Left lobe of liver (tissue), 2 donors: Measurements from ENCODE around the gene PAIP2. TPM values are rescaled to one million over a fixed set of nuclear protein-coding genes. Genes with fewer than 3 reads are reported as not detected.
"Not testable (repeated sequence)": the region's sequence is repeated elsewhere in the genome, so short reads cannot be mapped to it uniquely, and the experiment has no call there.

Experiments
- ATAC-seq: fragments of 200-7000 bp; cut with Tn5 transposase; one replicate; pipeline ENCODE4 v1.9.1; 2020; ENCODE audit warnings: mild to moderate bottlenecking, moderate library complexity
- DNase-seq: peaks from one replicate; pipeline ENCODE4 v3.0.0-alpha.2; 2020; ENCODE audit warnings: low spot score
- total RNA-seq: library from RNA; stranded (reverse); gene quantifications from one replicate; pipeline ENCODE4 v1.2.1, GENCODE V29; 2021
- donor health status: DM: no; HTN: no; CAD: no; lungs with moderate emphysema.
- donor health status: DM: no; HTN: yes; CAD: no.

The PAIP2 gene
- total RNA-seq, 1 donor from 2014 or later: 31.6 TPM

GRCh38 chr5:139377226-139377625 lies 35.6 kb downstream of the PAIP2 start:
- DNase-seq (peak; percentile 37), ATAC-seq (no peak)

GRCh38 chr5:139378101-139378825 lies 36.6 kb downstream of the PAIP2 start:
- ATAC-seq: no peak
- peak; percentile 42 for DNase-seq

- no peak for DNase-seq
- no peak for ATAC-seq
Measured at GRCh38 chr5:139378941-139379361, 37.3 kb downstream of the PAIP2 start.

GRCh38 chr5:139379626-139380449 lies 38.2 kb downstream of the PAIP2 start:
- DNase-seq (no peak), ATAC-seq (no peak)

GRCh38 chr5:139381837-139382761 lies 40.4 kb downstream of the PAIP2 start:
- ATAC-seq: peak; percentile 39
- no peak for DNase-seq

GRCh38 chr5:139382807-139383206 lies 41.2 kb downstream of the PAIP2 start:
- ATAC-seq: peak; percentile 6

GRCh38 chr5:139383275-139383992 lies 41.8 kb downstream of the PAIP2 start, which contains the start of gene SLC23A1:
Gene SLC23A1 (minus strand): TSS chr5:139383297. CDS start chr5:139383253, 44 bp downstream.
- peak; percentile 73 for ATAC-seq
- peak; percentile 91 for DNase-seq

More at GRCh38 chr5:139382807-139383206, 41.2 kb downstream of the PAIP2 start:
- no peak for DNase-seq

- DNase-seq: no peak
Measured at GRCh38 chr5:139383993-139384590, 42.4 kb downstream of the PAIP2 start.

GRCh38 chr5:139384591-139385051 lies 43.0 kb downstream of the PAIP2 start:
- ATAC-seq (no peak), DNase-seq (no peak)

More at GRCh38 chr5:139383993-139384590, 42.4 kb downstream of the PAIP2 start:
- ATAC-seq: peak; percentile 52

- peak; percentile 58 for ATAC-seq
- no peak for DNase-seq
Measured at GRCh38 chr5:139385061-139386049, 43.7 kb downstream of the PAIP2 start.

- no peak for DNase-seq
- no peak for ATAC-seq
Measured at GRCh38 chr5:139386050-139386438, 44.4 kb downstream of the PAIP2 start.

GRCh38 chr5:139386956-139387355 lies 45.3 kb downstream of the PAIP2 start:
- DNase-seq, ATAC-seq: not testable (repeated sequence)

- DNase-seq: no peak
Measured at GRCh38 chr5:139387611-139388197, 46.0 kb downstream of the PAIP2 start.

GRCh38 chr5:139388198-139388821 lies 46.7 kb downstream of the PAIP2 start:
- ATAC-seq: no peak
- DNase-seq: no peak

More at GRCh38 chr5:139387611-139388197, 46.0 kb downstream of the PAIP2 start:
- ATAC-seq: no peak

GRCh38 chr5:139389701-139390638 lies 48.3 kb downstream of the PAIP2 start, which contains the start of gene MZB1:
Gene MZB1 (minus strand): TSS chr5:139389913. CDS start chr5:139389856, 57 bp downstream.
- ATAC-seq (no peak), DNase-seq (no peak)
